OCI-LY1 (cell line): Measurements from ENCODE around the gene AK3.

ENCODE experiments used
- H2AFZ ChIP-seq: fragments of 200-600 bp; sonication (generic), shearing (Covaris generic); 2 replicates; pipeline ENCODE4 v1.6.0; 2014; ENCODE audit warnings: antibody characterized with exemption, mild to moderate bottlenecking, low read length
- H3F3A ChIP-seq: fragments of 200-600 bp; sonication (generic), shearing (Covaris generic); 2 replicates; pipeline ENCODE4 v1.6.0; 2014; ENCODE audit warnings: mild to moderate bottlenecking, antibody characterized with exemption, low read length, moderate library complexity; ENCODE audit not compliant: insufficient read depth
- H3K27ac ChIP-seq: fragments of 200-600 bp; sonication (generic); 2 replicates; pipeline ENCODE4 v1.5.1; 2014; ENCODE audit warnings: low read length, mixed run types, mild to moderate bottlenecking, low read depth; ENCODE audit not compliant: poor library complexity, severe bottlenecking
- H3K27me3 ChIP-seq: fragments of 200-600 bp; sonication (generic); 2 replicates; pipeline ENCODE4 v1.6.0; 2014; ENCODE audit warnings: antibody characterized with exemption, mild to moderate bottlenecking, low read length, moderate library complexity; ENCODE audit not compliant: insufficient read depth
- H3K36me3 ChIP-seq: fragments of 200-600 bp; sonication (generic); 2 replicates; pipeline ENCODE4 v1.6.1; 2014; ENCODE audit warnings: mild to moderate bottlenecking, antibody characterized with exemption, low read length, moderate library complexity, mixed read lengths; ENCODE audit not compliant: insufficient read depth
- H3K4me1 ChIP-seq: fragments of 200-600 bp; sonication (generic); 2 replicates; pipeline ENCODE4 v1.5.1; 2014; ENCODE audit warnings: mild to moderate bottlenecking, low read length, moderate library complexity; ENCODE audit not compliant: insufficient read depth, severe bottlenecking
- H3K4me2 ChIP-seq: fragments of 200-600 bp; sonication (generic), shearing (Covaris generic); 2 replicates; pipeline ENCODE4 v1.6.1; 2014; ENCODE audit warnings: low read length
- H3K4me3 ChIP-seq: fragments of 200-600 bp; sonication (generic); 2 replicates; pipeline ENCODE4 v1.5.1; 2014; ENCODE audit warnings: low read length, low read depth, mild to moderate bottlenecking, mixed read lengths; ENCODE audit not compliant: poor library complexity, severe bottlenecking
- H3K79me2 ChIP-seq: fragments of 200-600 bp; shearing (Covaris generic); 2 replicates; pipeline ENCODE4 v1.6.1; 2016; ENCODE audit warnings: mixed run types, low read length, mixed read lengths; ENCODE audit not compliant: insufficient read depth
- H3K9ac ChIP-seq: fragments of 200-600 bp; sonication (generic), shearing (Covaris generic); 2 replicates; pipeline ENCODE4 v1.6.1; 2014; ENCODE audit warnings: mild to moderate bottlenecking, low read length, mixed read lengths
- H3K9me2 ChIP-seq: fragments of 200-600 bp; sonication (generic), shearing (Covaris generic); 2 replicates; pipeline ENCODE4 v1.6.1; 2014; ENCODE audit warnings: low read depth, mild to moderate bottlenecking, low read length, mixed read lengths
- H3K9me3 ChIP-seq: fragments of 200-600 bp; shearing (Covaris generic); 2 replicates; pipeline ENCODE4 v1.6.1; 2014; ENCODE audit warnings: low read length, mixed read lengths
- H4K20me1 ChIP-seq: fragments of 200-600 bp; sonication (generic), shearing (Covaris generic); 2 replicates; pipeline ENCODE4 v1.6.0; 2016; ENCODE audit warnings: mild to moderate bottlenecking, low read length; ENCODE audit not compliant: insufficient read depth
- EZH2 ChIP-seq: fragments of 200-600 bp; sonication (generic), shearing (Covaris generic); IDR thresholded peaks from 2 replicates; pipeline ENCODE4 v1.8.0; 2017; ENCODE audit warnings: borderline replicate concordance, mixed run types, mild to moderate bottlenecking, antibody characterized with exemption, low read length, moderate library complexity, mixed read lengths
- TF ChIP-seq, protein P1 (sequence below): fragments of 200-600 bp; sonication (generic), shearing (Covaris generic); IDR thresholded peaks from 2 replicates; pipeline ENCODE4 v1.5.1; 2017; ENCODE audit warnings: mild to moderate bottlenecking, antibody characterized with exemption, low read length, moderate library complexity, mixed read lengths

The AK3 gene

DNA sequence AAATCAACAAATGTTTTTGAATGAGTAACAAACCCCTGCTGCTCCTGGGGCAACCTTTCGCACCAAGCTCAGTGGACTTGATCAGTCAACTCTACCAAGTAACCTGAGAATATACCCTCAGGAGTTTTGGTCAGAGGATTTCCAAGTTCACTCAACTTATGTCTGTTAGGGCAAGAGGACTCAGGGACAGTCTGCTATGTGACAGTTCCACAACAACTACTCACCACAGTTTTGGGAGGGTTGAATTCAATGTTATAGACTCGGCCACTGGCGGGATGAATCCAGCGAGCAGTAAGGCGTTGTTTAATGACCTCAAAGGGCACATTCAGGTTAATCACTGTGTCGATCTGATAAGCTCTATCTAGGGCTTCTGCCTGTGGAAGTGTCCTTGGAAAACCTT lies 22.1 kb downstream of the AK3 start:
- 0 out of 2 replicates have a peak, but pooled peaks cover 1% of the 10 kb centered on the region for H3K79me2 ChIP-seq
- no peak overlapping the region for H2AFZ ChIP-seq
- no peaks in the 10 kb centered on the region for H3K27me3 ChIP-seq
- no peak overlapping the region for H3K27ac ChIP-seq
- H4K20me1 ChIP-seq, result no peaks in the 10 kb centered on the region
- no peaks in the 10 kb centered on the region for H3K4me1 ChIP-seq
- no peak overlapping the region for H3K4me3 ChIP-seq
- no peaks in the 10 kb centered on the region for H3K9me2 ChIP-seq
- no peaks in the 10 kb centered on the region for H3F3A ChIP-seq
- no peak overlapping the region for H3K9ac ChIP-seq
- peaks cover 5% of the 10 kb centered on the region for H3K9me3 ChIP-seq
- H3K36me3 ChIP-seq, result peaks cover 90% of the 10 kb centered on the region
- TF ChIP-seq, protein P1, sequence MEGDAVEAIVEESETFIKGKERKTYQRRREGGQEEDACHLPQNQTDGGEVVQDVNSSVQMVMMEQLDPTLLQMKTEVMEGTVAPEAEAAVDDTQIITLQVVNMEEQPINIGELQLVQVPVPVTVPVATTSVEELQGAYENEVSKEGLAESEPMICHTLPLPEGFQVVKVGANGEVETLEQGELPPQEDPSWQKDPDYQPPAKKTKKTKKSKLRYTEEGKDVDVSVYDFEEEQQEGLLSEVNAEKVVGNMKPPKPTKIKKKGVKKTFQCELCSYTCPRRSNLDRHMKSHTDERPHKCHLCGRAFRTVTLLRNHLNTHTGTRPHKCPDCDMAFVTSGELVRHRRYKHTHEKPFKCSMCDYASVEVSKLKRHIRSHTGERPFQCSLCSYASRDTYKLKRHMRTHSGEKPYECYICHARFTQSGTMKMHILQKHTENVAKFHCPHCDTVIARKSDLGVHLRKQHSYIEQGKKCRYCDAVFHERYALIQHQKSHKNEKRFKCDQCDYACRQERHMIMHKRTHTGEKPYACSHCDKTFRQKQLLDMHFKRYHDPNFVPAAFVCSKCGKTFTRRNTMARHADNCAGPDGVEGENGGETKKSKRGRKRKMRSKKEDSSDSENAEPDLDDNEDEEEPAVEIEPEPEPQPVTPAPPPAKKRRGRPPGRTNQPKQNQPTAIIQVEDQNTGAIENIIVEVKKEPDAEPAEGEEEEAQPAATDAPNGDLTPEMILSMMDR, result no peak
- TF ChIP-seq EZH2, result no peak
- H3K4me2 ChIP-seq, result no peak overlapping the region

DNA sequence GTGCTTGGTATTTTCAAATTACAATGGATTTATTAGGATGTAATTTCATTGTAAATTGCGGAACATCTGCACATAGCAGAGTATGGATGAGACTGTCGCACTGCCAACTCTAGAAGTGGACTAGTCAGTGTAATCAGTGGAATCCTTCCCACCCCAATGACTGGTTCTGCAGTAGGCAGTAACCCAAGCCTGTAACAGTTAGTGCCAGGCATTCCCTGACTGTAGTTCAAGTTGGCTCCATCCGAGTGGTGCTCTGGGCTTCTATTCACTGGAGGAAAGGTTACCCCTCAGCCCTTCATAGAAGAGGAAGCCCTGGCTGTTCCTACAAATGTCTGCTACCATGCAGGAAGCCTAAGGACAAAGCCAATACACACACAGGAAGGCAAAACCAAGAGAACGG lies 23.2 kb downstream of the AK3 start:
- H3K79me2 ChIP-seq, result no peaks in the 10 kb centered on the region
- H3F3A ChIP-seq, result no peaks in the 10 kb centered on the region
- no peak overlapping the region for H3K9ac ChIP-seq
- H3K9me2 ChIP-seq, result no peaks in the 10 kb centered on the region
- no peak overlapping the region for H3K4me3 ChIP-seq
- no peaks in the 10 kb centered on the region for H3K27me3 ChIP-seq
- no peak overlapping the region for H3K4me2 ChIP-seq
- no peaks in the 10 kb centered on the region for H4K20me1 ChIP-seq
- H3K36me3 ChIP-seq, result peaks cover 98% of the 10 kb centered on the region
- no peak for TF ChIP-seq EZH2
- TF ChIP-seq, protein P1, result no peak
- peaks cover 7% of the 10 kb centered on the region for H3K9me3 ChIP-seq
- no peak overlapping the region for H3K27ac ChIP-seq
- H3K4me1 ChIP-seq, result no peaks in the 10 kb centered on the region
- no peak overlapping the region for H2AFZ ChIP-seq

DNA sequence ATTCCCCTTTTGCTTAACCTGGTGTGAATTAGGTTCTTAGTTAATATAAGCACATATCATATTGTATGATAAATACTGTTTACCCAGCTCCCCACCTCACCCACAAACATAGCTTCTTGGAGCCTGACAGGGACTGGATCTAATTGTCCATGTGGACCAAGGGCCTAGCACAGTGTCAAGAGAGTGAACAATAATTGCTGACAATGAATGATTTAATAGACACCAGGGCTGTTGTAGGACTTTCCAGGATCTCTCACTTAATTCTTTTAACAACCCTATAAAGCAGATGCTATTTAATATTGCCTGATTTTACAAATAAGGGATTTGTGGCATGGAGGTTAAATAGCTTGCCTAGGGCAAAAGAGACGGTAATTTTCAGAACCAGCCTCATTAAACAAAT lies 24.8 kb downstream of the AK3 start:
- no peak overlapping the region for H3K9ac ChIP-seq
- H3K27me3 ChIP-seq, result no peaks in the 10 kb centered on the region
- no peaks in the 10 kb centered on the region for H4K20me1 ChIP-seq
- TF ChIP-seq, protein P1, result no peak
- TF ChIP-seq EZH2, result no peak
- no peak overlapping the region for H3K27ac ChIP-seq
- no peaks in the 10 kb centered on the region for H3F3A ChIP-seq
- no peak overlapping the region for H3K4me2 ChIP-seq
- H3K9me3 ChIP-seq, result peaks cover 7% of the 10 kb centered on the region
- peaks cover 98% of the 10 kb centered on the region for H3K36me3 ChIP-seq
- H3K4me1 ChIP-seq, result no peaks in the 10 kb centered on the region
- no peak overlapping the region for H2AFZ ChIP-seq
- no peaks in the 10 kb centered on the region for H3K79me2 ChIP-seq
- no peak overlapping the region for H3K4me3 ChIP-seq
- no peaks in the 10 kb centered on the region for H3K9me2 ChIP-seq
